ENCODE results near the gene PHACTR1. TPM values are rescaled to one million over a fixed set of nuclear protein-coding genes. Genes with fewer than 3 reads are reported as not detected.

PHACTR1 gene
- polyA plus RNA-seq, 1 of the 3 experiments (the other 2 are of a cell fraction) = 0.12 TPM

- no peak for DNase-seq
- no peaks in the 10 kb centered on the region for H3F3A ChIP-seq (replicated peaks; ENCODE audit: insufficient read depth)
- CTCF ChIA-PET = no interaction called here
- no peak overlapping the region for H3K4me3 ChIP-seq (ENCODE audit: low read depth in 2 of 2, low read length in 1 of 2)
- H3K9me3 ChIP-seq = no peaks in the 10 kb centered on the region
- POLR2A ChIA-PET = interaction anchor here (1.0 kb wide), 1 partner anchor 346 kb away, joined by 3 read pairs; no protein-coding TSS in a partner anchor
- H3K4me2 ChIP-seq = no peak overlapping the region
- no peaks in the 10 kb centered on the region for H3K27me3 ChIP-seq (ENCODE audit: insufficient read depth)
- H3K9ac ChIP-seq = no peak overlapping the region
- H3K36me3 ChIP-seq (replicated peaks in 1 of 2; ENCODE audit: control insufficient read depth in 1 of 2, insufficient read depth in 2 of 2, low read length in 1 of 2) = no peaks in the 10 kb centered on the region
- H2AFZ ChIP-seq (ENCODE audit: low read depth) = no peak overlapping the region
- H3K27ac ChIP-seq (ENCODE audit: low read depth in 2 of 2, low read length in 1 of 2) = no peak overlapping the region
- TF ChIP-seq IRF3 (IDR thresholded peaks at IDR 0.05; ENCODE audit: low read depth, low read length) = no peak
- no peak for TF ChIP-seq SMC3 (IDR thresholded peaks at IDR 0.05; ENCODE audit: low read depth, low read length)
- no peak for TF ChIP-seq CHD2 (IDR thresholded peaks at IDR 0.05; ENCODE audit: low read length, partially characterized antibody)
- TF ChIP-seq RXRA (IDR thresholded peaks at IDR 0.05; ENCODE audit: borderline replicate concordance, low read depth) = no peak
- 63% methylated on average over 2 of the region's 2 CpGs for WGBS (ENCODE audit: low lambda C conversion rate)
- H3K79me2 ChIP-seq (ENCODE audit: insufficient read depth) = no peaks in the 10 kb centered on the region
- H3K4me1 ChIP-seq (ENCODE audit: control insufficient read depth in 1 of 2, insufficient read depth in 2 of 2, low read depth in 1 of 2, low read length in 1 of 2) = no peaks in the 10 kb centered on the region
- H3K9me2 ChIP-seq = no peaks in the 10 kb centered on the region
- H4K20me1 ChIP-seq (ENCODE audit: insufficient read depth) = no peaks in the 10 kb centered on the region
Measured at GRCh38 chr6:13256266-13257001, 539.9 kb downstream of the PHACTR1 start.

GRCh38 chr6:13259393-13259792, 542.8 kb downstream of the PHACTR1 start:
- Histone ChIP-seq H3K27me3 (ENCODE audit: insufficient read depth) (no peaks in the 10 kb centered on the region), H4K20me1 (ENCODE audit: insufficient read depth) (no peaks in the 10 kb centered on the region), H3K4me3 (ENCODE audit: low read depth in 2 of 2, low read length in 1 of 2) (no peak overlapping the region), H3K79me2 (ENCODE audit: insufficient read depth) (no peaks in the 10 kb centered on the region), H3K4me1 (ENCODE audit: control insufficient read depth in 1 of 2, insufficient read depth in 2 of 2, low read depth in 1 of 2, low read length in 1 of 2) (no peaks in the 10 kb centered on the region), H3F3A (replicated peaks; ENCODE audit: insufficient read depth) (no peaks in the 10 kb centered on the region), H3K4me2 (no peak overlapping the region), H3K27ac (ENCODE audit: low read depth in 2 of 2, low read length in 1 of 2) (no peak overlapping the region), H2AFZ (ENCODE audit: low read depth) (no peak overlapping the region), H3K9ac (no peak overlapping the region), H3K36me3 (replicated peaks in 1 of 2; ENCODE audit: control insufficient read depth in 1 of 2, insufficient read depth in 2 of 2, low read length in 1 of 2) (no peaks in the 10 kb centered on the region), H3K9me2 (no peaks in the 10 kb centered on the region), H3K9me3 (no peaks in the 10 kb centered on the region)
- no peak for DNase-seq
- TF ChIP-seq, protein P1, sequence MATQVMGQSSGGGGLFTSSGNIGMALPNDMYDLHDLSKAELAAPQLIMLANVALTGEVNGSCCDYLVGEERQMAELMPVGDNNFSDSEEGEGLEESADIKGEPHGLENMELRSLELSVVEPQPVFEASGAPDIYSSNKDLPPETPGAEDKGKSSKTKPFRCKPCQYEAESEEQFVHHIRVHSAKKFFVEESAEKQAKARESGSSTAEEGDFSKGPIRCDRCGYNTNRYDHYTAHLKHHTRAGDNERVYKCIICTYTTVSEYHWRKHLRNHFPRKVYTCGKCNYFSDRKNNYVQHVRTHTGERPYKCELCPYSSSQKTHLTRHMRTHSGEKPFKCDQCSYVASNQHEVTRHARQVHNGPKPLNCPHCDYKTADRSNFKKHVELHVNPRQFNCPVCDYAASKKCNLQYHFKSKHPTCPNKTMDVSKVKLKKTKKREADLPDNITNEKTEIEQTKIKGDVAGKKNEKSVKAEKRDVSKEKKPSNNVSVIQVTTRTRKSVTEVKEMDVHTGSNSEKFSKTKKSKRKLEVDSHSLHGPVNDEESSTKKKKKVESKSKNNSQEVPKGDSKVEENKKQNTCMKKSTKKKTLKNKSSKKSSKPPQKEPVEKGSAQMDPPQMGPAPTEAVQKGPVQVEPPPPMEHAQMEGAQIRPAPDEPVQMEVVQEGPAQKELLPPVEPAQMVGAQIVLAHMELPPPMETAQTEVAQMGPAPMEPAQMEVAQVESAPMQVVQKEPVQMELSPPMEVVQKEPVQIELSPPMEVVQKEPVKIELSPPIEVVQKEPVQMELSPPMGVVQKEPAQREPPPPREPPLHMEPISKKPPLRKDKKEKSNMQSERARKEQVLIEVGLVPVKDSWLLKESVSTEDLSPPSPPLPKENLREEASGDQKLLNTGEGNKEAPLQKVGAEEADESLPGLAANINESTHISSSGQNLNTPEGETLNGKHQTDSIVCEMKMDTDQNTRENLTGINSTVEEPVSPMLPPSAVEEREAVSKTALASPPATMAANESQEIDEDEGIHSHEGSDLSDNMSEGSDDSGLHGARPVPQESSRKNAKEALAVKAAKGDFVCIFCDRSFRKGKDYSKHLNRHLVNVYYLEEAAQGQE (IDR thresholded peaks at IDR 0.05; ENCODE audit: low read depth, low read length) = no peak
- TF ChIP-seq TEAD4 (IDR thresholded peaks at IDR 0.05; ENCODE audit: borderline replicate concordance, insufficient read depth) (no peak), EP300 (IDR thresholded peaks at IDR 0.05; ENCODE audit: borderline replicate concordance in 1 of 2, low read depth in 1 of 2, low read length in 1 of 2) (no peak), RCOR1 (IDR thresholded peaks at IDR 0.05; ENCODE audit: low read length) (no peak), FOXM1 (IDR thresholded peaks at IDR 0.05; ENCODE audit: low read depth) (no peak), MEF2A (IDR thresholded peaks at IDR 0.05; ENCODE audit: borderline replicate concordance, low read depth) (no peak), MXI1 (IDR thresholded peaks at IDR 0.05; ENCODE audit: low read depth, low read length) (no peak), SMC3 (IDR thresholded peaks at IDR 0.05; ENCODE audit: low read depth, low read length) (no peak), IRF3 (IDR thresholded peaks at IDR 0.05; ENCODE audit: low read depth, low read length) (no peak), YY1 (IDR thresholded peaks at IDR 0.05; ENCODE audit: low read depth) (no peak)
- TF ChIP-seq, protein P2, sequence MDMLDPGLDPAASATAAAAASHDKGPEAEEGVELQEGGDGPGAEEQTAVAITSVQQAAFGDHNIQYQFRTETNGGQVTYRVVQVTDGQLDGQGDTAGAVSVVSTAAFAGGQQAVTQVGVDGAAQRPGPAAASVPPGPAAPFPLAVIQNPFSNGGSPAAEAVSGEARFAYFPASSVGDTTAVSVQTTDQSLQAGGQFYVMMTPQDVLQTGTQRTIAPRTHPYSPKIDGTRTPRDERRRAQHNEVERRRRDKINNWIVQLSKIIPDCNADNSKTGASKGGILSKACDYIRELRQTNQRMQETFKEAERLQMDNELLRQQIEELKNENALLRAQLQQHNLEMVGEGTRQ (IDR thresholded peaks at IDR 0.05; ENCODE audit: borderline replicate concordance, low read depth, low read length) = no peak
- 48% methylated on average over 3 of the region's 3 CpGs for WGBS (ENCODE audit: low lambda C conversion rate)
- ChIA-PET CTCF (no interaction called here), POLR2A (no interaction called here)

Measured in SK-N-SH (cell line).